ENCODE data around the gene SBSN.

SBSN gene

GRCh38 chr19:35528218-35529038, at the start of gene SBSN:
TSS of gene SBSN (minus strand) at chr19:35528311. CDS start at chr19:35528281, 30 bp downstream.
- DNase-seq, result no peak

GRCh38 chr19:35571406-35571965, 43.4 kb upstream of the SBSN start:
- DNase-seq, result no peak

GRCh38 chr19:35569281-35569781, 41.2 kb upstream of the SBSN start:
- DNase-seq, result no peak

- DNase-seq, result no peak
Observed at GRCh38 chr19:35566738-35567137, 38.6 kb upstream of the SBSN start.

- no peak for DNase-seq
Observed at GRCh38 chr19:35565016-35565856, 37.1 kb upstream of the SBSN start.

DNA sequence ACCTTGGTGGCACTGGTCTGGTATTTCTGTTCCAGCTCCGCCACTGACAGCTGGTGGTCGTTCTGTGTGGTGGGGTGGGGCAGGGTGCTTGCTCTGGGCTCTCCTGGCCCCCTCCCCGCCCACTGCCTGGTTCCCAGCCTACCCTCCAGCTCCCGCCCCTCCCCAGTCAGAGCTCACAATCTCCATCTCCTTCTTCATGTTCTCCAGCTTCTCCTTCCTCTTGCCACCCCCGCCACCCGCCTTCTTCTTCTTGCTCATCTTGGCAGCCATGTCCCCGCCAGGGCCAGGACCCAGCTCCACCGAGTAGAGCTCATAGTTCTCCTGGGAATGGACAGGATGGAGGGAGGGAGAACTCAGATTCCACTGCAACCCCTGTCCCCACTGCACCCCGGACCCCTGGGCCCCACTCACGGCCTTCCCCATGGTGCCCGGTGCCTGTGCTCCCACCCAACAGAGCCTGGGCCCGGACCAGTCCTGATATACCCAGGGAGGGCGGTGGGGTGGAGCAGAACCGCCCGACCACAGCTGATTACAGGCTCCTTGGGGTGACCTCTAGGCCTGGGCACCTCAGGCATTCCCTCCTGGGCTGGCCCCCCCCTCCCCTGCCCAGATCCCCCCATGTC, 35.2 kb upstream of the SBSN start, which contains the start of gene ATP4A:
Gene ATP4A, minus strand, starts transcription at position 452 of the 623 bp plus-strand sequence. Its CDS starts 29 bp downstream, at position 423.
- no peak for DNase-seq

DNA sequence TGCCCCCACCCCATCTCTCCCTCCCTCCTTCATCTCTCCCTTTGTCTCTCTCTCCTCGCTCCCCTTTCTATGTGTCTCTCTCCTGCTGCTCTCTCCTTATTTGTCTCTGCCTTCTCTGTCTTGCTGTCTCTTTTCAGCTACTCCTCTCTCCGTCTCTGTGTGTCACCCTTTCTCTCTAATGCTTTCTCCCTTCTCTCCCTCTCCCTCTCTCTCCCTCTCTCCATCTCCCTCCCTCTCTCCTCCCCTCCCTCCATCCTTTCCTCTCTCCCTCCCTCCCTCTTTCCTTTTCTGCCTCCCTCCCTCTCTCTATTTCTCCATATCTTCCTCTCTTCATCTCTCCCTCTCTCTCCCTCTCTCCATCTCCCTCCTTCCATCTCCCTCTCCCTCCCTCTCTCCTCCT, 34.7 kb upstream of the SBSN start:
- no peak for DNase-seq

GRCh38 chr19:35562336-35562735, 34.2 kb upstream of the SBSN start:
- DNase-seq, result no peak

DNA sequence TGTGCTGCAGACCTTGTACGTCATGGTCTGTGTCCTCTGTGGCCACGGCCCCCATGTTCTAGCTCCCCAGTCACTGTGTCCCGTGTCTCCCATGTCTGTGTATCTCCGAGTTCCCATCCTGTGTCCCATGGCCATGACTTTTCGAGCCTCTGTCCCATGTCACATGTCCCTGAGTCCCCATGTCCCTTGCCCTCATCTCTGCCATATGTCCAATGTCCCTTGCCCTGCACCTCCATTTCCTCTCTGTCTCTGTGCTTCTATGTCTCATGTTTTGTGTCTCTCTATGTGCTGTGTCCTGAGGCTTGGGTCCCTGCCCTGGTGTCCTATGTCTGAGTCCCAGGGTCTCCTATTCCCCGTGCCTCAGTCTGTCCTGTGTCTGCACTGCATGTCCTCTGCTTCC, 33.3 kb upstream of the SBSN start:
- no peak for DNase-seq

DNA sequence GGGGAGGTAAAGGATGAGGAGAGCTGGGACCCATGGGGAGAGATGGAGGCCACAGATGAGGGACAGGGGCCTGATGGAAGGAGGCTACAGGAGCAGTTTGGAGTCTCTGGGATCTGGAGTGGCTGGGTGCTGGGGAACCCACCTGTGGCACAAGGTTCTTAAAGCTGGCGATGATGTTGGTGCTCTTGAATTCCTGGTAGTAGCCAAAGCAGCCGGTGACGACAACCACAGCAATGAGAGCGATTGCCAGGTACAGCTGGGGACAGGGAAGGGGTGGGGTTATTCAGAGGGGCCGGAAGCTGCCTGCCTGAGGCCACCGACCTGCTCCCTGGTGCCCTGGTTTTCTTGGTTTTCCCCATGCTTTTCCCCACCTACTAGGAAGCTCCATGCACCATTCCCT, 32.6 kb upstream of the SBSN start:
- DNase-seq, result no peak

DNA sequence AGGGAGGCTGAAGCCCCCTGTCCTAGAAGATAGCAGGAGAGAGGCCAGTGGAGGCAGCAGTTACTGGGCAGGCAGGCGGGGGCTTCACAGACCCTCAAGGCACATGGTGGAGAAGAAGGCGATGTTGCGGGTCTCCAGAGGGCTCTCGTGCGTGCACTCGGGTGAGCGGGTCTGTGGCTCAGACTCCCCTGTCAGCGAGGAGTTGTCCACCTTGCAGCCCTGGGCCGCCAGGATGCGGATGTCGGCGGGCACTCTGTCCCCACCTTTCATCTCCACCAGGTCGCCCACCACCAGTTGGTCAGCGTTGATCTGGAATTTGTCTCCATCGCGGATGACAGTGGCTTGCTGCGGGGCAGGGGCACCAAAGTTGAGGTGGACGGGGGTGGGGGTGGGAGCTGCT, 32.2 kb upstream of the SBSN start:
- DNase-seq, result no peak

GRCh38 chr19:35559781-35560180, 31.7 kb upstream of the SBSN start:
- no peak for DNase-seq

GRCh38 chr19:35559281-35559659, 31.2 kb upstream of the SBSN start:
- DNase-seq, result no peak

DNA sequence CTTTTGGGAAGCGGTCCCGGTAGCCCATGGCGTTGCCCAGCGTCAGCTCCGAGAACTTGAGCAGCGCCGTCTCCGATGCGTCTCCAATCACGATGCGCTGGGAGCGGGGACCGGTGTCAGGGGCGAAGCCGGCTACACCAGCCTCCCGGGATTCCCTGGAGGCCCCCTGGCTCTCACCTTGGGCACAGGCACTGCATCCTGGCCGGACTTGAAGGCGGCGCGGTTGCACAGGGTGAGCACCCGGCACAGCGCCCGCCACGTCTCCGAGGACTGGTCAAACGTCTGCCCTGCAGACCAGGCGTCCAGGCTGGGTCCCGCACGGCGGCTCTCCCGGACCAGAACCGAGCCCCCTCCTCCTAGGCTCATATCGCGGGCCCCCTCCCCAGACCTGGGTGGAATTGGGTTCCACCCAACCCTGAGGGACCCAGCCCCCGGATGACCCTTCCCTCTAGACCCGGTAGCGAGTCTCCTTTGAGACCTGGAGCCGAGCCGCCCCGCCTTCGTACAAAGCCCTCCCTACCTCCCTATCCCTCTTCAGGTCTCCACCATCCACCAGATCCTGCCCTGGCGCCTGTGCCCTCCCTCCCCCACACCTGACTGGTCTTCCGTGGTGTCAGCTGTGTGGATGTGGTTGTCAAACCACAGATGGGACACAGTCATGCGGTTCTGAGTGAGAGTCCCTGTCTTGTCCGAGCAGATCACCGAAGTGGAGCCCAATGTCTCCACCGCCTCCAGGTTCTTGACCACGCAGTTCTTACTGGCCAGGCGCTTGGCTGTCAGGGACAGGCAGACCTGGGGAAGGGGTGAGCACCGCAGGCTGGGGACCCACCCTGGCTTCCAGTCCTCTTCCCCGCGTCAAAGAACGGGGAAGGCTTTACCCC, 30.5 kb upstream of the SBSN start:
- DNase-seq, result no peak

DNA sequence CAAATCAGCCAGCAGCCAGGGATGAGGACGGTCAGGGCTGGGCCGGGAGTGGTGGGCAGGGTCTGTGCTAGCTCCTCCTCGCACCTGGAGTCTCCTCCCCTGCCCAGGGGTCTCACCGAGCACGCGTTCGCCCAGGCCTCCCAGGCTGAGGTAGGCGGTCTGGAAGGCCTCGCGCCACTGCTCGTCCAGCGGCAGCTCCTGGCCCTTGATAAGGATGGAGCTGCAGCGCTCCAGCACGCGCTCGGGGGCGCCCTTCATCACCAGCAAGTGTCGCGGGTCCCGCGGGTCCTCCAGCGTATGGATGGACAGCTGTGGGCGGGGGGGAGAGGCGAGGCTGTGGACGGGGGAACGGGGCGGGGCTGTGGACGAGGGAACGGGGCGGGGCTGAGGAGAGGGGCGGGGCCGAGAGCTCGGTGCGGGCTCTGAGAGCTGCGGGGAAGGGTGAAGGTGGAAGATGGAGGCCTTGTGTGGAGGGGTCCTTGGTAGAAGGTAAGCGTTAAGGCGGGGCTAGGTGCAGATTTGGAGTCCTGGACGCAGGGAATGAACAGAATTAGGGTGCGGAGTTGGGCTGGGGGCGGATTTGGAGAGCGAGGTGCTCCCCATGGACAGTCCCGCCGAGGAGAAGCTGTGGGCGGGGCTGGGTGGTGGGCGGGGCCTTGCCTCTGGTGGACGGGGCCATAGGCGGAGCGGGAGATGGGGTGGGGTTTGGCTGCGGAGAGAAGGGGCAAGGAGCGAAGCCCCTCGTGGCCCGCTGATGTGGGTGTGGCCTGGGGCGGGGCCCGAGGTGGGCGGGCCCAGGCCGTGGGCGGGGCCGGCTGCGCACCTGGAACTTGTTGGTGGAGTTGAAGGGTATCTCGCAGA, 29.7 kb upstream of the SBSN start:
- DNase-seq, result peak; percentile 37

DNA sequence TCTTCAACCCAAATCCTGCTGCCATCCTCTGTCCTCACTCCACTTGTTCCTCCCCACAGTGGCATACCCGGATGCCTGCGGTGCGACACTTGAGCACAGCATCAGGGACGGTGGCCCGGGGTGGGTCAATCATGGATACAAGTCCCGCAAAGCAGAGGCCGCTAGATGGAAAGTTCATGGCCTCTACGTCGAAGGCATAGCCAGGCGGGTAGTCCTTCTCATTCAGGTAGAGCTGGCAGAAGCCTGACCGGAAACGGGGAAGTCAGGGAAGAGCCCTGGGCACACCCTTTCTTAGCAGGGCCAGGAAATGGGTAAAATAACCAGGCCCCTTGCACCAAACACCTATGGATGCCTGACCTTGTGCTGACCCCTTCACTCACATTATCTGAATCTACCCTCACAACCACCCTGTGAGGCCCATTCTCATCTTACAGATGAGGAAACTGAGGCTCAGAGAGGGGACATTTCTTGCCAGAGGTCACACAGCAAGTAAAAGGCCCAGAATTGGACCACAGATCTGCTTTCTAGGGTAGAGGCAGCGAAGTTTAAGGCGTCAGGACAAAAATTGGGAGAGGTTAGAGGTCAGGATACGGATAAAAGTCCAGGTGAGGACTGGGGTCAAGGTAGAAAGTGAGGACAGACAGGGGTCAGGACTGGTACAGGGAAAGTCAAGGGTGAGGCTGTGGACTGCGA, 28.9 kb upstream of the SBSN start:
- DNase-seq, result no peak

GRCh38 chr19:35556025-35556590, 28.0 kb upstream of the SBSN start:
- DNase-seq, result no peak

DNA sequence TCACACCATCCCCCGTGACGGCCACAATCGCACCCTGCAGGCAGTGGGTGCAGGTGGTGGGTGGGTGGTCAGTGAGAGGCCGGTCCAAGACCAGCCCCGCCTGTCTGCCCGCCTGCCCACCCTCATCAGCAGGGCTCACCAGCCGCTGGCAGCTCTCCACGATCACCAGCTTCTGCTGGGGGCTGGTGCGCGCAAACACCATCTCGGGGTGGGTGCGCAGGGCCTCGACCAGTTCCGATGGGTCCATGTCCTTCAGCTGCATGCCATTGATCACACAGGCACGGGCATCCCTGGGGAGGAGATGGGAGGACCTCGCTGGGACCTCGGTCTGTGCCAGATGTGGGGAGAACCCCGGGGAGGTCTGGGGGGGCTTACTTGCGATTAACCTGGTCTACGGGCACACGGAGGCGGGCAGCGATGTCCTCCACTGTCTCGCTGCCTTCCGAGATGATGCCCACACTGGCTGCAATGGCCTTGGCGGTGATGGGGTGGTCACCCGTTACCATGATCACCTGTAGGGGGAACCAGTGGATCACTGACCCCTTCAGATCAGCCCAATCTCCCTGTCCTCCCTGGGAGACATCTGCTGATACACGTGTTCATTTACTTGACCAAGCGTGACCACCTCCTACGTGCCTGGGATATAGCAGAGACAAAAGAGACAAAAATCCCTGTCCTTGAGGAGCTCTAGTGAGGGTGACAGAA, 27.3 kb upstream of the SBSN start:
- no peak for DNase-seq

GRCh38 chr19:35554076-35554475, 26.0 kb upstream of the SBSN start:
- no peak for DNase-seq

All from NCI-H2029 treated with DMSO at 0.1 percent for 48 hours (cell line).